Lower lobe of right lung (tissue), 2 donors: ENCODE data around the gene PDE4B. TPM values are rescaled to one million over a fixed set of nuclear protein-coding genes. Genes with fewer than 3 reads are reported as not detected.

ENCODE experiments used
- ATAC-seq, 2 donors: fragments of 200-7000 bp; cut with Tn5 transposase; one replicate each; pipeline ENCODE4 v1.9.1; 2020 to 2022; ENCODE audit warnings: mild to moderate bottlenecking in 2 of 2, moderate library complexity in 2 of 2
- DNase-seq: peaks from one replicate; pipeline ENCODE4 v3.0.0-alpha.2; 2020
- H3K27ac ChIP-seq: fragments of 200-600 bp; one replicate; pipeline ENCODE4 v1.8.0; 2022
- H3K27me3 ChIP-seq: fragments of 200-600 bp; one replicate; pipeline ENCODE4 v1.8.0; 2022; ENCODE audit warnings: low read depth
- H3K36me3 ChIP-seq: fragments of 200-600 bp; one replicate; pipeline ENCODE4 v1.8.0; 2022; ENCODE audit warnings: mild to moderate bottlenecking
- H3K4me1 ChIP-seq: fragments of 200-600 bp; one replicate; pipeline ENCODE4 v1.8.0; 2022
- H3K4me3 ChIP-seq: fragments of 200-600 bp; one replicate; pipeline ENCODE4 v1.8.0; 2022; ENCODE audit warnings: mild to moderate bottlenecking
- H3K9me3 ChIP-seq: fragments of 200-600 bp; one replicate; pipeline ENCODE4 v1.8.0; 2022
- CTCF ChIP-seq: fragments of 200-600 bp; IDR thresholded peaks from one replicate; pipeline ENCODE4 v1.8.0; 2022; ENCODE audit warnings: antibody characterized with exemption, mild to moderate bottlenecking
- intact Hi-C: fragments of 100-400 bp; cut with DNase I; formaldehyde crosslinking; loops from one replicate; pipeline ENCODE4 v1.11.0; 2022
- total RNA-seq: library from RNA; stranded (reverse); fragmentation: NEBNext Ultra II Directional; extraction: Animal tissue kit (Norgen Biotek cat#: 25700); gene quantifications from one replicate; pipeline ENCODE4 v1.2.1, GENCODE V29; 2021
- donor health status: DM: no; HTN: yes; CAD: no; lungs with severe emphysema.

PDE4B gene
- total RNA-seq, 1 donor from 2014 or later, result 26.9 TPM

- intact Hi-C loops, result no loop called here
- no peaks in the 10 kb centered on the region for H3K36me3 ChIP-seq
- peak; percentile 59 to 64 for ATAC-seq
- H3K27me3 ChIP-seq, result no peaks in the 10 kb centered on the region
- H3K27ac ChIP-seq, result peak overlapping the region; percentile 39
- H3K9me3 ChIP-seq, result no peaks in the 10 kb centered on the region
- TF ChIP-seq CTCF, result no peak
- no peak overlapping the region for H3K4me3 ChIP-seq
- peaks cover 14% of the 10 kb centered on the region for H3K4me1 ChIP-seq
- DNase-seq, result no peak
Measured at GRCh38 chr1:66395202-66396061, 602.7 kb downstream of the PDE4B start.

- Histone ChIP-seq H3K36me3 (no peaks in the 10 kb centered on the region), H3K27ac (peak overlapping the region; percentile 39), H3K4me3 (no peak overlapping the region), H3K4me1 (peaks cover 14% of the 10 kb centered on the region), H3K27me3 (no peaks in the 10 kb centered on the region), H3K9me3 (no peaks in the 10 kb centered on the region)
- DNase-seq (peak; percentile 52), ATAC-seq (peak; percentile 59 to 63)
- intact Hi-C loops, result no loop called here
- TF ChIP-seq CTCF, result no peak
Measured at GRCh38 chr1:66396212-66396890, 603.7 kb downstream of the PDE4B start.

GRCh38 chr1:66397192-66397591 is 604.5 kb downstream of the PDE4B start:
- H3K4me1 ChIP-seq, result peaks cover 19% of the 10 kb centered on the region
- peak; percentile 37 to 49 for ATAC-seq
- no peaks in the 10 kb centered on the region for H3K27me3 ChIP-seq
- H3K36me3 ChIP-seq, result no peaks in the 10 kb centered on the region
- H3K27ac ChIP-seq, result peak overlapping the region; percentile 39
- DNase-seq, result no peak
- no peak for TF ChIP-seq CTCF
- intact Hi-C loops, result no loop called here
- H3K9me3 ChIP-seq, result no peaks in the 10 kb centered on the region
- H3K4me3 ChIP-seq, result no peak overlapping the region

GRCh38 chr1:66399888-66400529 is 607.3 kb downstream of the PDE4B start:
- TF ChIP-seq CTCF, result no peak
- no peak for ATAC-seq

GRCh38 chr1:66400660-66401059 is 608.0 kb downstream of the PDE4B start:
- no peak for TF ChIP-seq CTCF
- no peak for ATAC-seq
- no peaks in the 10 kb centered on the region for H3K36me3 ChIP-seq
- no peak for DNase-seq
- H3K27ac ChIP-seq, result no peak overlapping the region
- H3K9me3 ChIP-seq, result no peaks in the 10 kb centered on the region
- peaks cover 23% of the 10 kb centered on the region for H3K4me1 ChIP-seq
- intact Hi-C loops, result no loop called here
- H3K27me3 ChIP-seq, result no peaks in the 10 kb centered on the region
- H3K4me3 ChIP-seq, result no peak overlapping the region

More at GRCh38 chr1:66399888-66400529, 607.3 kb downstream of the PDE4B start:
- no peak for DNase-seq
- Histone ChIP-seq H3K4me3 (no peak overlapping the region), H3K27me3 (no peaks in the 10 kb centered on the region), H3K27ac (no peak overlapping the region), H3K4me1 (peaks cover 25% of the 10 kb centered on the region), H3K9me3 (no peaks in the 10 kb centered on the region), H3K36me3 (no peaks in the 10 kb centered on the region)
- intact Hi-C loops, result no loop called here
